Measurements from ENCODE around the gene RCAN3. TPM values are rescaled to one million over a fixed set of nuclear protein-coding genes. Genes with fewer than 3 reads are reported as not detected.

The RCAN3 gene
- total RNA-seq = 27.1 TPM
- 3.5 TPM for polyA plus RNA-seq (ENCODE audit: insufficient read depth, low read depth, low replicate concordance)
- long read RNA-seq, donor 1, full-length matches to known transcripts = 1 of 1 reads
- long read RNA-seq, donor 1, partial matches to known transcripts = 0 of 1 reads
- long read RNA-seq, donor 1, other reads (novel, unspliced or antisense) = 0 of 1 reads
- long read RNA-seq, donor 2, full-length matches to known transcripts = 1 of 1 reads
- long read RNA-seq, donor 2, partial matches to known transcripts = 0 of 1 reads
- long read RNA-seq, donor 2, other reads (novel, unspliced or antisense) = 0 of 1 reads
- long read RNA-seq, donor 3, full-length matches to known transcripts = 3 of 3 reads
- long read RNA-seq, donor 3, partial matches to known transcripts = 0 of 3 reads
- long read RNA-seq, donor 3, other reads (novel, unspliced or antisense) = 0 of 3 reads
- long read RNA-seq, donor 4, full-length matches to known transcripts = 1 of 1 reads
- long read RNA-seq, donor 4, partial matches to known transcripts = 0 of 1 reads
- long read RNA-seq, donor 4, other reads (novel, unspliced or antisense) = 0 of 1 reads
- long read RNA-seq, donor 5 = 0 reads
- long read RNA-seq, donor 6 = 0 reads
- long read RNA-seq, donor 7, full-length matches to known transcripts = 10 of 21 reads
- long read RNA-seq, donor 7, partial matches to known transcripts = 1 of 21 reads
- long read RNA-seq, donor 7, other reads (novel, unspliced or antisense) = 10 of 21 reads
- long read RNA-seq, donor 8, full-length matches to known transcripts = 2 of 18 reads
- long read RNA-seq, donor 8, partial matches to known transcripts = 16 of 18 reads
- long read RNA-seq, donor 8, other reads (novel, unspliced or antisense) = 0 of 18 reads
- long read RNA-seq, donor 9 = 0 reads
- long read RNA-seq, donor 10, full-length matches to known transcripts = 4 of 4 reads
- long read RNA-seq, donor 10, partial matches to known transcripts = 0 of 4 reads
- long read RNA-seq, donor 10, other reads (novel, unspliced or antisense) = 0 of 4 reads

DNA sequence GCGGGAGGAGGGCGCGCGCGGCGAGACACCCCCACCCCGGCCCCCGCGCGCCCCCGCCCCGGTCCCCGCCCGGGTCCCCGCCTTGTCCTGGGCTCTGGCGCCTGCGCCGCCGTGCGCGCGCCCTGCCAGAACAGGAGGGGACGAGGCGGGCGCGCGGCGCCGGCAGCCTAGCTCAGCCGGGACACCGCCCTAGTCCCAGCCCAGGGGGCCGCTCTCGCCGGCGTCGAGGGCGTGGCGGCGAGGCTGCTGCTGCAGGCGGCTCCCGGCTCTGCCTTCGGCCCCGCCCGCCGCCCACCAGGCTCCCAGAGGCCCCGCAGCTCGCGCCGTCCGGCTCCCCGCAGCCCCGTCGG is at the start of gene RCAN3:
RCAN3 (plus strand) TSS at position 128 of the 350 bp plus-strand sequence. CDS start 11,537 bp downstream, outside the sequence.
- TF ChIP-seq, protein P1, sequence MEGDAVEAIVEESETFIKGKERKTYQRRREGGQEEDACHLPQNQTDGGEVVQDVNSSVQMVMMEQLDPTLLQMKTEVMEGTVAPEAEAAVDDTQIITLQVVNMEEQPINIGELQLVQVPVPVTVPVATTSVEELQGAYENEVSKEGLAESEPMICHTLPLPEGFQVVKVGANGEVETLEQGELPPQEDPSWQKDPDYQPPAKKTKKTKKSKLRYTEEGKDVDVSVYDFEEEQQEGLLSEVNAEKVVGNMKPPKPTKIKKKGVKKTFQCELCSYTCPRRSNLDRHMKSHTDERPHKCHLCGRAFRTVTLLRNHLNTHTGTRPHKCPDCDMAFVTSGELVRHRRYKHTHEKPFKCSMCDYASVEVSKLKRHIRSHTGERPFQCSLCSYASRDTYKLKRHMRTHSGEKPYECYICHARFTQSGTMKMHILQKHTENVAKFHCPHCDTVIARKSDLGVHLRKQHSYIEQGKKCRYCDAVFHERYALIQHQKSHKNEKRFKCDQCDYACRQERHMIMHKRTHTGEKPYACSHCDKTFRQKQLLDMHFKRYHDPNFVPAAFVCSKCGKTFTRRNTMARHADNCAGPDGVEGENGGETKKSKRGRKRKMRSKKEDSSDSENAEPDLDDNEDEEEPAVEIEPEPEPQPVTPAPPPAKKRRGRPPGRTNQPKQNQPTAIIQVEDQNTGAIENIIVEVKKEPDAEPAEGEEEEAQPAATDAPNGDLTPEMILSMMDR (IDR thresholded peaks at IDR 0.05; ENCODE audit: borderline replicate concordance, extremely low read depth, insufficient read depth) = no peak
- peak within 1 kb of the TSS; percentile 34 to 80 (median 57) for H3K9ac ChIP-seq (ENCODE audit: low read length in 3 of 3)
- no peaks in the 10 kb centered on the region for H3K9me3 ChIP-seq (ENCODE audit: control insufficient read depth in 2 of 3, insufficient read depth in 1 of 3, low read length in 3 of 3)
- H3K36me3 ChIP-seq (ENCODE audit: control insufficient read depth in 2 of 3, insufficient read depth in 3 of 3, low read length in 3 of 3) = no peaks in the 10 kb centered on the region
- peak within 1 kb of the TSS; percentile 65 to 70 (median 67) for H3K4me3 ChIP-seq (ENCODE audit: low read length in 3 of 3)
- peak; percentile 84 to 97 (median 90) for DNase-seq
- peak within 1 kb of the TSS; percentile 49 to 60 for H3K27ac ChIP-seq (ENCODE audit: low read depth in 2 of 2, low read length in 2 of 2)
- no peak for FAIRE-seq
- H3K27me3 ChIP-seq (ENCODE audit: control insufficient read depth, insufficient read depth, low read length) = no peaks in the 10 kb centered on the region
- intact Hi-C loops (cut with DNase I) = no loop called here
- peaks cover 0 to 6% (median 0%) of the 10 kb centered on the region in 3 donors for H3K4me1 ChIP-seq (ENCODE audit: control insufficient read depth in 2 of 3, insufficient read depth in 2 of 3, low read depth in 1 of 3, low read length in 3 of 3)

DNA sequence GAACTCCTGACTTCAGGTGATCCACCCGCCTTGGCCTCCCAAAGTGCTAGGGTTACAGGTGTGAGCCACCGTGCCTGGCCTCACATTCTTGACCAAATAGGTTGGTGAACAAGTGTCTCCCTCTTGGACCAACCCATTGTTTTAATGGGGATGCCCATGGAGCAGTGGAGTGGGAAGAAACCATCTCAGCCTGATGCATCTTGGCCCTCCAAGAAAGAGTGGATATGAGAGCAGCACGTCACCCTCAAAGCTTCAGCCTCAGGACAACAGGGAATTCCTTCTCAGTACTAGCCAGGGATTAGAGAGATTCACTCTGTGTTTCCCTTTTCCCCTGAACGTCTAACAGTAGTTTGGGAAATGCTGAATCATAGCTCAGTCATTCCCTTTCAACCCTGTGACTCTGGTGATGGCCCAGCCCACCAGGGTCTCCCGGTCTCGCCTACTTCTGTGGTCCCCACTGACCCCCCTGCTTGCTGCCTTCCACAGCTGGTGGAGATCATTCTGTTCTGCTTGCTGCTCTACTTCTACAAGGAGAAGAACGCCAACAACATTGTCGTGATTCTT is 49.6 kb upstream of the RCAN3 start:
- Histone ChIP-seq H3K9me3 (ENCODE audit: control insufficient read depth in 2 of 3, insufficient read depth in 1 of 3, low read length in 3 of 3) (no peaks in the 10 kb centered on the region), H3K36me3 (ENCODE audit: control insufficient read depth in 2 of 3, insufficient read depth in 3 of 3, low read length in 3 of 3) (peaks cover 0 to 15% (median 14%) of the 10 kb centered on the region in 3 donors), H3K9ac (ENCODE audit: low read length in 3 of 3) (no peak overlapping the region), H3K27ac (ENCODE audit: low read depth in 2 of 2, low read length in 2 of 2) (no peak overlapping the region), H3K27me3 (ENCODE audit: control insufficient read depth, insufficient read depth, low read length) (no peaks in the 10 kb centered on the region), H3K4me1 (ENCODE audit: control insufficient read depth in 2 of 3, insufficient read depth in 2 of 3, low read depth in 1 of 3, low read length in 3 of 3) (no peaks in the 10 kb centered on the region), H3K4me3 (ENCODE audit: low read length in 3 of 3) (no peak overlapping the region)
- DNase-seq (peak in 1 of 5 donors; percentile 56), FAIRE-seq (no peak)
- intact Hi-C loops (cut with DNase I) = no loop called here
- TF ChIP-seq, protein P1 (IDR thresholded peaks at IDR 0.05; ENCODE audit: borderline replicate concordance, extremely low read depth, insufficient read depth) = no peak

DNA sequence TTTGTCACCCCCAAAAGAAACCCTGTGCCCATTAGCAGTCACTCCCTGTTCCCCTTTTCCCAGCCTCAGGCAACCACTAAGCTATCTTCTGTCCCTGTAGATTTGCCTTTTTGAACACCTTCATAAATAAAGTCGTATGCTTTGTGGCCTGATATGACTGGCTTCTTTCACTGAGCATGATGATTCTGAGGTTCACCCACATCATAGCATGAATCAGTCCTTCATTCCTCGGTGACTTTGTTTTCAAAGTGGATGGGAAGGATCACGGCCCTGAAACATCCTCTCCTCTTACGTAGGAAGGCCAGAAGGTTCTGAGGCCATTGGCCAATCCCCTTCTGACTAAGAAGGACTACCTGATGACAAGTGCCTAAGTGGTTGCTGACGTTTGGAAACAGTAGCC is 48.0 kb upstream of the RCAN3 start:
- H3K27me3 ChIP-seq (ENCODE audit: control insufficient read depth, insufficient read depth, low read length) = no peaks in the 10 kb centered on the region
- peaks cover 0 to 11% (median 6%) of the 10 kb centered on the region in 3 donors for H3K36me3 ChIP-seq (ENCODE audit: control insufficient read depth in 2 of 3, insufficient read depth in 3 of 3, low read length in 3 of 3)
- FAIRE-seq = no peak

More for the DNA sequence above, 48.0 kb upstream of the RCAN3 start:
- Histone ChIP-seq H3K4me3 (ENCODE audit: low read length in 3 of 3) (no peak overlapping the region), H3K9ac (ENCODE audit: low read length in 3 of 3) (no peak overlapping the region), H3K27ac (ENCODE audit: low read depth in 2 of 2, low read length in 2 of 2) (no peak overlapping the region), H3K4me1 (ENCODE audit: control insufficient read depth in 2 of 3, insufficient read depth in 2 of 3, low read depth in 1 of 3, low read length in 3 of 3) (peaks cover 0 to 2% (median 0%) of the 10 kb centered on the region in 3 donors), H3K9me3 (ENCODE audit: control insufficient read depth in 2 of 3, insufficient read depth in 1 of 3, low read length in 3 of 3) (no peaks in the 10 kb centered on the region)
- TF ChIP-seq, protein P1 (IDR thresholded peaks at IDR 0.05; ENCODE audit: borderline replicate concordance, extremely low read depth, insufficient read depth) = no peak
- no peak for DNase-seq
- intact Hi-C loops (cut with DNase I) = no loop called here
